Right lobe of liver (tissue), 4 donors: ENCODE data around the gene DUOXA2.

Experiments used
- CTCF ChIP-seq, 4 donors: fragments of 200-600 bp in 3 of 4; fragments of 450-650 bp in 1 of 4; IDR thresholded peaks; one replicate each; pipeline versions ENCODE4 v1.5.1 to v1.8.0; 2016 to 2022; ENCODE audit warnings: antibody characterized with exemption in 4 of 4, mild to moderate bottlenecking in 2 of 4
- POLR2A ChIP-seq: fragments of 450-650 bp; IDR thresholded peaks from one replicate; pipeline ENCODE4 v1.6.1; 2017; ENCODE audit warnings: antibody characterized with exemption, mild to moderate bottlenecking
- donor health status: DM: no; HTN: no; CAD: no.
- donor health status: DM: no; HTN: no; CAD: no.
- donor health status: DM: no; HTN: yes; CAD: no.

- no peak for TF ChIP-seq CTCF (IDR thresholded peaks at IDR 0.05)
- no peak for TF ChIP-seq POLR2A
Measured at GRCh38 chr15:45149060-45149459, 34.9 kb downstream of the DUOXA2 start.
